Measurements from ENCODE around the gene ABCG4.
"Not testable (repeated sequence)": the region's sequence is repeated elsewhere in the genome, so short reads cannot be mapped to it uniquely, and the experiment has no call there.

The ABCG4 gene

DNA sequence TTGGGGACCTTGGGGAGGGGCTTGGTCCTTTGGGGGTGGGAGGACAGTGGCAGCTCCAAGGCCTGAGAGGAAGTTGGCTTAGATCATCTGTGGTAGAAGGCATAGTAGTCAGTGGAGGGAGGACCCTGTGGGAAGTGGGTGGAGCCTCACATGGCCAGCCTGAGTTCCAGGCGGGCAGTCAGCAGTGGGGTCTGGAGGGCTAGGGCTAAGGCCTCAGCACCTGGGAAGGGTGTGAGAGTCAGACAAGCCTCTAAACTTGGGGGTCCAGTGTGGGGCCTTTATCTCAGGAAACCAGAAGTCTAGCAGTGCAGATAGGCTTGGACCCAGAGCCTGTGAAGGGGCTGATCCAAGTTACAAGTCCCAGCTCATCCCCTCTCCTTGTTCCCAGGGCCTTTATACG is 23.7 kb downstream of the ABCG4 start:
- in situ Hi-C loops (cut with HindIII; ENCODE audit: low pct_ligation_motif_present, low pct_unique_long_range_greater_than_20kb, low sequenced_read_pairs) = no loop called here
- no peak for DNase-seq

DNA sequence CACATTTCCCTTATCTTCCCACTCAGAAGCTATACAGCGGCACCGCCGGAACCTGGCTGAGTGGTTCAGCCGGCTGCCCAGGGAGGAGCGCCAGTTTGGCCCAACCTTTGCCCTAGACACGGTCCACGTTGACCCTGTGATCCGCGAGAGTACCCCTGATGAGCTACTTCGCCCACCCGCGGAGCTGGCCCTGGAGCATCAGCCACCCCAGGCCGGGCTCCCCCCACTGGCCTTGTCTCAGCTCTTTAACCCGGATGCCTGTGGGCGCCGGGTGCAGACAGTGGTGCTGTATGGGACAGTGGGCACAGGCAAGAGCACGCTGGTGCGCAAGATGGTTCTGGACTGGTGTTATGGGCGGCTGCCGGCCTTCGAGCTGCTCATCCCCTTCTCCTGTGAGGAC is 24.6 kb downstream of the ABCG4 start:
- in situ Hi-C loops (cut with HindIII; ENCODE audit: low pct_ligation_motif_present, low pct_unique_long_range_greater_than_20kb, low sequenced_read_pairs) = no loop called here
- no peak for DNase-seq

DNA sequence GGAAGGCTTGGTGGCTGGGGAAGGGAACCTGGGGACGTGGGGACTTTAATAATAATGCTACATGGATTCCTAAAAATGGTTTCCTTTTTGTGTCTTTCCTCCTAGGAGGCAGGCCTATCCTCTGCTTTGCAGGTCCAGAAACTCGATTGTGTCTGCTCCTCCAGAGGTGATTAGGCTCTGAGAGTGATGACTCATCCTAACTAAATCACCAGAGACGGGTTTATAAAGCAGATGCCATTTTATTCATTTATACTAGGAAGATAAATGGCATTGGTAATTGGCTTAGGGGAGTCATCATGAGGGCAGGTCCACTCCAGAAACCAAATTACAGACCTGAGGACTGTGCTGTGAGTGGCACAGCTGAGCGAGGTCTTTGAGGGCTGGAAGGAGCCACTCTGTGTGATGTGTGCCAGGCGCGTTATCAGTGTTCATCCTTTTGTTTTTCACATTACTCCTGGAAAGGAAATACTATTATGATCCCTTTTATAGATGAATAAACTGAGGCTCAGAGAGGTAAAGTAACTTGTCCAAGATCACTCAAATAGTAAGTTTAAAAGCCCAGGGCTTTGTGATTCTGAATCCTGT is 26.7 kb downstream of the ABCG4 start:
- no peak for DNase-seq
- in situ Hi-C loops (cut with HindIII; ENCODE audit: low pct_ligation_motif_present, low pct_unique_long_range_greater_than_20kb, low sequenced_read_pairs) = no loop called here

DNA sequence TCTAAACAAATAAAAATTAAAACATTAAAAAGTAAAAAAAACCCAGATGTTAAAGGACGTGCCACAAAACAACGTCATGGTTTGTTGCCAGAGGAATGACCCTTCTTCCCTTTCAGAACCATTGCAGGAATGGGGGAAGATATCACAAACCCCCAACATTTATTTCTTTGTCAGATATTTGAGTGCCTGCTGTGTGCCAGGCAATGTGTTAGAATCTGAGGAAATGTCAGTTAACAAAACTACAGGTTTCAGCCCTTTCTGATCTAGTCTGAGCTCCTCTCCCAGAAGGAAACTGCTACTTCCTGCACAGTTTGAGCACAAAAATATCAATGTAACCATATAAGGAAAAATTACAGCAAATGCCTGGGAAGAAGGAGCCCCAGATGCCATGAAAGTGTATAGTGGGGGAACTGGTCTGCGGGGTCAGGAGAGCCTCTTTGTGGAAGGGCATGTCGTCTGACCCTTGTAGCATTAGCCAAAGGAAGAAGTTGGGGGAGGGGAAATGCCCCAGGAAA is 29.4 kb downstream of the ABCG4 start:
- in situ Hi-C loops (cut with HindIII; ENCODE audit: low pct_ligation_motif_present, low pct_unique_long_range_greater_than_20kb, low sequenced_read_pairs) = no loop called here
- no peak for DNase-seq

DNA sequence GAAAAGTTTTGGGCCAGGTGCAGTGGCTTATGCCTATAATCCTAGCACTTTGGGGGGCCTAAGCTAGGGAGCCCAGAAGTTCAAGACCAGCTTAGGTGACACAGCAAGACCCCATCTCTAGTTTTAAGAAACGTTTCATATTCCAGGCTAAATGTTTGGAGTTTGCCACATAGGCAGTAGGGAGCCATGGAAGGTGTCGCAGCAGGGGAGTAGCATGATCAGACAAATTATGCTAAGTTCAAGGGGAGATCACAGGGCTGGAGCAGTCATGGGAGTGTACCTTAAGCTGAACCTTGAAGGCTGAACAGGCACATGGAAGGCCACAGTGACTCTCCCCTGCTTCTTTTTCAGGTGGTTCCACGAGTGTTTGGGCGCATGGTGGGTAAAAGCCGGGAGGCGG is 30.5 kb downstream of the ABCG4 start:
- DNase-seq = no peak

GRCh38 chr11:119179983-119180382 is 31.1 kb downstream of the ABCG4 start:
- no peak for DNase-seq
- in situ Hi-C loops (cut with HindIII; ENCODE audit: low pct_ligation_motif_present, low pct_unique_long_range_greater_than_20kb, low sequenced_read_pairs) = no loop called here

More for the DNA sequence above, 30.5 kb downstream of the ABCG4 start:
- in situ Hi-C loops (cut with HindIII; ENCODE audit: low pct_ligation_motif_present, low pct_unique_long_range_greater_than_20kb, low sequenced_read_pairs) = no loop called here

DNA sequence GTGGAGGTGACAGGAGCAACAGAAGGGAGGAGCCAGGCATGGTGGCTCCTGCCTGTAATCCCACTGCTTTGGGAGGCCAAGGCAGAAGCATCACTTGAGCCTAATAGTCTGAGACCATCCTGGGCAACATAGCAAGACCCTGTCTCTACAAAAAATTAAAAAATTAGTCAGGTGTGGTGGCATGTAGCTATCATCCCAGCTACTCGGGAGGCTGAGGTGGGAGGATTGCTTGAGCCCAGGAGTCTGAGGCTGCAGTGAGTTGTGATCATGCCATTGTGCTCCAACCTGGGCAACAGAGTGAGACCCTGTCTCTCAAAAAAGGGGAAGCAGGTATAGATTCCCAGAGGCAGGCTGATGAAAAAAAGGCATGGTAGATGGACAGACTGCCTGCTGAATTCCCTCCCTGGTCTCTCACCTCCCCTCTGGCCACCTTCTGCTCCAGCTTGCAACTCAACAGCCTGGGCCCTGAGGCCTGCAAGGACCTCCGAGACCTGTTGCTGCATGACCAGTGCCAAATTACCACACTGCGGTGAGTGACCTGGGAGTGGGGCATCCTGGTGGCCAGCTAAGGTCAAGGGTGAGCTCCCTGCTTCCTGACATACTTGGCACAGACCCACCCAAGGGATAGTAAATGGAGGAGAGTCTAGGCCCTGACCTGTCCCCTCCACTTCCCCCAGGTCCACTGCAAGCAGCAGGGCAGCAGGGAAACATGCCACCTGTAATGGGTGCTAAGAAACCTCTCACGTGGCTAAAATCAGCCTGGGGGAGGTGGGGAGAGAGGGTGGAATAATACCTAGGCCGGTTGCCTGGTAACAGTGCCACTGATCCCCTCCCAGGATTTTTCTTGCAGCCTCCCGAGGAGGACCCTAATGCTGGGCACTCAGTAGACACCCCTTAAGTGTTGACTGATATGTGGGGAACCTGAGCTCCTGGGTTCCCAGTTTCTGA is 32.2 kb downstream of the ABCG4 start:
- no peak for DNase-seq
- in situ Hi-C loops (cut with HindIII; ENCODE audit: low pct_ligation_motif_present, low pct_unique_long_range_greater_than_20kb, low sequenced_read_pairs) = no loop called here

DNA sequence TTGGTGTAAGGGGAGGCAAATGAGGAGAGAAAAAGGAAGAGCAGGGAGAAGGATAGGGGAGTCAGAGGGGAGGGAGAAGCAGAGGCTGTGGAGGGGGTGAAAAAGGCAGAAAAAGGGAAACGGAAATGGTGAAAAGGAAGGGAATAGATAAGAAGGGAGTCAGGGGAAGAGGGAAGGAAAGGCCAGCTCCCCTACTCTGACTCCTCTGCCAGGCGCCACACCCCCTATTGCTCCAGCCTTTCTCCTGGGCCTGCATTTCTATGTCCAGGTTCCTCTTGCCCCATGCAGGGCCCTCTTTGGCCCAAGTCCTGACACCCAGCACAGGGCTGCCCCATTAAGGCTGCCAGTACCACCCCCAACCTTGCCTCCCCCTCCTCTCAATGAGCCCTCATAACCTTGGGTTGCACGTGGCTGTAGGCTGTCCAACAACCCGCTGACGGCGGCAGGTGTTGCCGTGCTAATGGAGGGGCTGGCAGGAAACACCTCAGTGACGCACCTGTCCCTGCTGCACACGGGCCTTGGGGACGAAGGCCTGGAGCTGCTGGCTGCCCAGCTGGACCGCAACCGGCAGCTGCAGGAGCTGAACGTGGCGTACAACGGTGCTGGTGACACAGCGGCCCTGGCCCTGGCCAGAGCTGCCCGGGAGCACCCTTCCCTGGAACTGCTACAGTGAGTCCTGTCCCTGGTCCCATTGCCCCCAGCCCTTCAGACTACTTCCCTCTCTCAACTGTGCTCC is 33.0 kb downstream of the ABCG4 start:
- in situ Hi-C loops (cut with HindIII; ENCODE audit: low pct_ligation_motif_present, low pct_unique_long_range_greater_than_20kb, low sequenced_read_pairs) = no loop called here
- no peak for DNase-seq

DNA sequence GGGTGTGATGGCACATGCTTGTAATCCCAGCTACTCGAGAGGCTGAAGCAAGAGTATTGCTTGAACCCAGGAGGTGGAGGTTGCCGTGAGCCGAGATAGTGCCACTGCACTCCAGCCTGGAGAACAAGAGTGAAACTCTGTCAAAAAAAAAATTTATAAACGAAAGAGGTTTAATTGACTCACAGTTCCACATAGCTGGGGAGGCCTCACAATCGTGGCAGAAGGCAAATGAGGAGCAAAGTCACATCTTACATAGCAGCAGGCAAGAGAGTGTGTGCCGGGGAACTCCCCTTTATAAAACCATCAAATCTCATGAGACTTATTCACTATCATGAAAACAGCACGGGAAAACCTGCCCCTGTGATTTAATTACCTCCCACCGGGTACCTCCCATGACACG is 35.5 kb downstream of the ABCG4 start:
- in situ Hi-C loops (cut with HindIII; ENCODE audit: low pct_ligation_motif_present, low pct_unique_long_range_greater_than_20kb, low sequenced_read_pairs); DNase-seq: not testable (repeated sequence)

- in situ Hi-C loops (cut with HindIII; ENCODE audit: low pct_ligation_motif_present, low pct_unique_long_range_greater_than_20kb, low sequenced_read_pairs) = no loop called here
- DNase-seq = no peak
Measured at GRCh38 chr11:119185981-119186634, 37.3 kb downstream of the ABCG4 start.

DNA sequence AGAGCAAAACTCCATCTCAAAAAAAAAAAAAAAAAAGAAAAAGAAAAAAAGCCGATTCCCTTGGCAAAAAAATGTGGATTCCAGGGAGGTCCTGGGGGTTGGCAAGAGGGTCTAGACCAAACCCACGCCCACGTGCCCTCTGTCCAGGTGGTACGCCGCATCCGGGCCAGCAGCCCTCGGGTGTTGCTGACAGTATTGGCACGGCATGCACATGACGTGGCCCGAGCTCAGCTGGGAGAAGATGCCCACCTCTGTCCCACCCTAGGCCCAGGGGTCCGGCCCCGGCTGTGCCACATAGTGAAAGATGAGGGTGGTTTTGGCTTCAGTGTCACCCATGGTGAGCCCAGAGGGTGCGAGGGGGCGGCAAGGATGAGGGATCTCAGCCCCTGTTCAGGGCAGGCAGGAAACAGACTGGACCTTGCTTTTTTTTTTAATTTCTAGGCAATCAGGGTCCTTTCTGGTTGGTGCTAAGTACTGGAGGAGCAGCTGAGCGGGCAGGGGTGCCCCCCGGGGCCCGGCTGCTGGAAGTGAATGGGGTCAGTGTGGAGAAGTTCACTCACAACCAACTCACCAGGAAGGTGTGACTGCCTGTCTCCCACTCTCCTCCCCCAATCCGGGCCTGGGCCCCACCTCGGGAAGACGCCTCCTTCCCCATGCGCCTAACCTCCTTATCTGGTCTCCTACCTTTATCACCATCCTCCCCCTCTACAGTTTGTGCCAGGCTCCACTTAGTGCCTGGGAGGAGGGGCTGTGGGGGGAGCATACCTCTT is 38.5 kb downstream of the ABCG4 start:
- DNase-seq = no peak
- in situ Hi-C loops (cut with HindIII; ENCODE audit: low pct_ligation_motif_present, low pct_unique_long_range_greater_than_20kb, low sequenced_read_pairs) = no loop called here

DNA sequence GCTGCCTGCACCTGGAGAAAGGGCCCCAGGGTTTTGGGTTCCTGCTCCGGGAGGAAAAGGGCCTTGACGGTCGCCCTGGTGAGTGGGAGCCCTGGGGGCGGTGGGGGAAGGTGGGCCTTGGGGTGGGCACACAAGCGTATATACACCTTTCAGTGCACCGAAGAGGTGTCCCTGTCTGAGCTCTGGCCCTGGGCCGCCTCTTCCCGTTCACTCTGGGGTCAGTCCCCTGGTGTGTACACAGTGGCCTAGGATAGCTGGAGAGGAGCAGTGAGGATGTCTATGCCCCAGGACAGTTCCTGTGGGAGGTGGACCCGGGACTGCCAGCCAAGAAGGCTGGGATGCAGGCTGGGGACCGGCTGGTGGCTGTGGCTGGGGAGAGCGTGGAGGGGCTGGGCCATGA is 39.2 kb downstream of the ABCG4 start:
- DNase-seq = no peak

GRCh38 chr11:119188887-119189286 is 40.0 kb downstream of the ABCG4 start:
- in situ Hi-C loops (cut with HindIII; ENCODE audit: low pct_ligation_motif_present, low pct_unique_long_range_greater_than_20kb, low sequenced_read_pairs) = no loop called here
- DNase-seq = no peak

More for the DNA sequence above, 39.2 kb downstream of the ABCG4 start:
- in situ Hi-C loops (cut with HindIII; ENCODE audit: low pct_ligation_motif_present, low pct_unique_long_range_greater_than_20kb, low sequenced_read_pairs) = no loop called here

DNA sequence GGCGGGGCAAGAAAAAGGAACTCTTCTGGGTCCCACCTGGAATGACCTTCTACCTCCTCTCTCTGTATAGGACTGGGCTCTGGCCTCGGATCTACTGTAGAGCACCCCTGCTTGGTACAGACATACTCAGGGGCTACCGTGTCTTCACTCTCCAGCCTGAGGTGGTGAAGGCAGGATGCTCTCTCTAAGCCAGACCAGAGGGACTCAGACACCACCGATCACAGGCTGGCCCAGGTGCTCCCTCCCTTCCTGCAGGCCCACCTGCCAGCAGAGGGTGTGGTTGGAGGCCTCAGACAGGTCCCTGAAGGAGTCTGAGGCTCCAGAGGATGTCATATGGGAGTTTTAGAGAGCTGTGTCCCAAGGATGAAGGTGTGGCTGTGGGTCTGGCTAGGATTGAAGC is 40.5 kb downstream of the ABCG4 start:
- in situ Hi-C loops (cut with HindIII; ENCODE audit: low pct_ligation_motif_present, low pct_unique_long_range_greater_than_20kb, low sequenced_read_pairs) = no loop called here

GRCh38 chr11:119190531-119190930 is 41.7 kb downstream of the ABCG4 start:
- in situ Hi-C loops (cut with HindIII; ENCODE audit: low pct_ligation_motif_present, low pct_unique_long_range_greater_than_20kb, low sequenced_read_pairs) = no loop called here
- DNase-seq = no peak

More for the DNA sequence above, 40.5 kb downstream of the ABCG4 start:
- no peak for DNase-seq

- DNase-seq; in situ Hi-C loops (cut with HindIII; ENCODE audit: low pct_ligation_motif_present, low pct_unique_long_range_greater_than_20kb, low sequenced_read_pairs): not testable (repeated sequence)
Measured at GRCh38 chr11:119191265-119191664, 42.4 kb downstream of the ABCG4 start.

- no peak for DNase-seq
- in situ Hi-C loops (cut with HindIII; ENCODE audit: low pct_ligation_motif_present, low pct_unique_long_range_greater_than_20kb, low sequenced_read_pairs) = no loop called here
Measured at GRCh38 chr11:119192111-119192510, 43.3 kb downstream of the ABCG4 start.

GRCh38 chr11:119193001-119193400 is 44.1 kb downstream of the ABCG4 start:
- no peak for DNase-seq
- in situ Hi-C loops (cut with HindIII; ENCODE audit: low pct_ligation_motif_present, low pct_unique_long_range_greater_than_20kb, low sequenced_read_pairs) = no loop called here

Measured in ACHN (cell line).